A549 (cell line): ENCODE measurements around the gene ROBO1. TPM values are rescaled to one million over a fixed set of nuclear protein-coding genes. Genes with fewer than 3 reads are reported as not detected.
A peak's percentile ranks its signal among the peaks of the same experiment; 100 is the strongest.

Source experiments
- ATAC-seq, 2 experiments: fragments of 200-7000 bp in 1 of 2; fragments of >200 bp in 1 of 2; cut with Nextera tagmentation in 1 of 2; cut with Tn5 transposase in 1 of 2; 3 replicates each; pipeline versions ENCODE4 v1.8.0 to v1.9.1; 2018 to 2020; ENCODE audit warnings: mild to moderate bottlenecking in 1 of 2, moderate library complexity in 1 of 2
- CTCF ChIA-PET: fragments of 300-600 bp; sonication (Branson Sonifier 250); formaldehyde crosslinking; extraction: SDS; loops from one replicate; lab custom pipeline; 2021; ENCODE audit warnings: antibody characterized with exemption, inconsistent platforms; lab: Yijun Ruan, JAX
- POLR2A ChIA-PET: fragments of 350-600 bp; formaldehyde crosslinking; extraction: SDS; loops from one replicate; lab custom pipeline; 2021; ENCODE audit warnings: antibody characterized with exemption, inconsistent platforms; lab: Yijun Ruan, JAX
- DNase-seq, 2 experiments: peaks; one replicate each; pipeline versions ENCODE4 v3.0.0 to v3.0.0-alpha.2; 2011 to 2016; ENCODE audit warnings: low read depth in 1 of 2, low spot score in 1 of 2
- FAIRE-seq: peaks from 2 replicates; lab custom pipeline; 2011; peaks lifted over from hg19 to GRCh38; lab: Jason Lieb, UNC
- H3K27ac ChIP-seq, 2 experiments: fragments of >200 bp; sonication (Bioruptor Twin); formaldehyde crosslinking; 3 replicates each; pipeline ENCODE4 v1.5.1; 2016 to 2017
- H3K4me1 ChIP-seq: fragments of >200 bp; sonication (Bioruptor Twin); formaldehyde crosslinking; 3 replicates; pipeline ENCODE4 v1.6.1; 2016
- H3K4me2 ChIP-seq: fragments of >200 bp; sonication (Bioruptor Twin); formaldehyde crosslinking; 3 replicates; pipeline ENCODE4 v1.6.1; 2016
- H3K4me3 ChIP-seq: fragments of >200 bp; sonication (Bioruptor Twin); formaldehyde crosslinking; 3 replicates; pipeline ENCODE4 v1.5.1; 2016
- H3K9me3 ChIP-seq: fragments of >200 bp; sonication (Bioruptor Twin); formaldehyde crosslinking; 3 replicates; pipeline ENCODE4 v1.6.1; 2016
- ATOH8 ChIP-seq: fragments of 250-450 bp; sonication (Bioruptor Pico); IDR thresholded peaks from 2 replicates; pipeline ENCODE4 v1.5.0; 2020; ENCODE audit warnings: low read depth, mild to moderate bottlenecking, moderate library complexity
- CBX2 ChIP-seq: fragments of 200-600 bp; sonication (generic); IDR thresholded peaks from 2 replicates; pipeline ENCODE4 v1.6.1; 2016; ENCODE audit warnings: low read depth, mild to moderate bottlenecking, borderline replicate concordance
- EHF ChIP-seq: fragments of 250-450 bp; sonication (Bioruptor Pico); IDR thresholded peaks from 2 replicates; pipeline ENCODE4 v1.5.0; 2020; ENCODE audit warnings: mild to moderate bottlenecking
- ELK1 ChIP-seq: fragments of 150-350 bp; IDR thresholded peaks from 2 replicates; pipeline ENCODE4 v1.6.1; 2014; ENCODE audit warnings: low read depth, mild to moderate bottlenecking, low read length
- EP300 ChIP-seq, 2 experiments: fragments of >200 bp; sonication (Bioruptor Twin); formaldehyde crosslinking; IDR thresholded peaks; 2 replicates in 1 of 2; 3 replicates in 1 of 2; pipeline ENCODE4 v1.6.1; 2016 to 2017
- ESRRA ChIP-seq: fragments of 150-350 bp; IDR thresholded peaks from 2 replicates; pipeline ENCODE4 v1.6.1; 2014; ENCODE audit warnings: mild to moderate bottlenecking, low read length, borderline replicate concordance
- FOXS1 ChIP-seq: fragments of 250-450 bp; sonication (Bioruptor Pico); IDR thresholded peaks from 2 replicates; pipeline ENCODE4 v1.5.0; 2020; ENCODE audit warnings: mild to moderate bottlenecking, moderate library complexity
- HES2 ChIP-seq: fragments of >200 bp; sonication (Bioruptor Twin); formaldehyde crosslinking; IDR thresholded peaks from 2 replicates; pipeline ENCODE4 v1.6.1; 2016
- HEYL ChIP-seq: fragments of 250-450 bp; sonication (Bioruptor Pico); IDR thresholded peaks from 2 replicates; pipeline ENCODE4 v1.8.0; 2021; ENCODE audit warnings: mild to moderate bottlenecking, moderate library complexity
- HOXA7 ChIP-seq: fragments of 250-450 bp; sonication (Bioruptor Pico); IDR thresholded peaks from 2 replicates; pipeline ENCODE4 v1.5.0; 2020; ENCODE audit warnings: mild to moderate bottlenecking, moderate library complexity
- HOXB5 ChIP-seq: fragments of 250-450 bp; sonication (Bioruptor Pico); IDR thresholded peaks from 2 replicates; pipeline ENCODE4 v1.5.0; 2020; ENCODE audit warnings: mild to moderate bottlenecking, moderate library complexity
- MAFK ChIP-seq: fragments of 450-650 bp; IDR thresholded peaks from 2 replicates; pipeline ENCODE4 v1.6.1; 2014; ENCODE audit not compliant: partially characterized antibody
- NPAS2 ChIP-seq: fragments of 250-450 bp; sonication (Bioruptor Pico); IDR thresholded peaks from 2 replicates; pipeline ENCODE4 v1.8.0; 2022; ENCODE audit warnings: mild to moderate bottlenecking, moderate library complexity, borderline replicate concordance
- NR3C1 ChIP-seq: fragments of >200 bp; sonication (Bioruptor Twin); formaldehyde crosslinking; IDR thresholded peaks from 3 replicates; pipeline ENCODE4 v1.6.1; 2017
- PHF8 ChIP-seq: fragments of 200-600 bp; sonication (generic); IDR thresholded peaks from 2 replicates; pipeline ENCODE4 v1.6.1; 2016; ENCODE audit warnings: low read depth, mild to moderate bottlenecking, antibody characterized with exemption, moderate library complexity, borderline replicate concordance
- POLR2AphosphoS2 ChIP-seq: conservative IDR thresholded peaks from 2 replicates; pipeline ENCODE4 v1.6.1; 2012; ENCODE audit warnings: low read length, improper control_type of control experiment, inconsistent platforms
- RARB ChIP-seq: fragments of 250-450 bp; sonication (Bioruptor Pico); IDR thresholded peaks from 2 replicates; pipeline ENCODE4 v1.8.0; 2021; ENCODE audit warnings: mild to moderate bottlenecking, moderate library complexity
- REST ChIP-seq: fragments of 200-600 bp; sonication (generic); IDR thresholded peaks from 2 replicates; pipeline ENCODE4 v1.6.1; 2016; ENCODE audit warnings: antibody characterized with exemption, mild to moderate bottlenecking, moderate library complexity
- RFX5 ChIP-seq: fragments of 450-650 bp; IDR thresholded peaks from 2 replicates; pipeline ENCODE4 v1.7.1; 2014; ENCODE audit warnings: antibody characterized with exemption, mild to moderate bottlenecking, moderate library complexity
- TFCP2L1 ChIP-seq: fragments of 250-450 bp; sonication (Bioruptor Pico); IDR thresholded peaks from 2 replicates; pipeline ENCODE4 v1.5.0; 2021; ENCODE audit warnings: mild to moderate bottlenecking
- USF2 ChIP-seq: fragments of 450-650 bp; IDR thresholded peaks from 2 replicates; pipeline ENCODE4 v1.6.1; 2014; ENCODE audit warnings: antibody characterized with exemption
- ZFP36 ChIP-seq: fragments of 450-650 bp; IDR thresholded peaks from 2 replicates; pipeline ENCODE4 v1.6.1; 2014; ENCODE audit warnings: borderline replicate concordance; ENCODE audit not compliant: partially characterized antibody
- whole genome bisulfite sequencing: methylation state at CpG from one replicate; pipeline ENCODE4 v1.1.6; 2017; ENCODE audit errors: missing lambda C conversion rate; 5-methylcytosine and 5-hydroxymethylcytosine counted together
- polyA minus RNA-seq: library from RNA; depleted of rRNA, polyadenylated mRNA; stranded (reverse); fragments of >200 nt; gene quantifications from 2 replicates; pipeline ENCODE4 v1.2.3, GENCODE V29; 2011; rRNA and poly(A)+ RNA removed
- polyA plus RNA-seq, 4 experiments: library from polyadenylated mRNA; depleted of rRNA in 3 of 4; stranded (reverse); fragments of >200 nt; fragmentation: RNase III in 1 of 4; extraction: RNeasy Plus Mini Kit Qiagen cat#74134 plus additional on column Dnase treatment in 1 of 4; gene quantifications; 2 replicates in 3 of 4; 3 replicates in 1 of 4; pipeline ENCODE4 v1.2.3, GENCODE V29; 2011 to 2017

The ROBO1 gene
- 35.6 and 41.7 TPM in 2 replicates for polyA plus RNA-seq (2011; rRNA removed)
- polyA plus RNA-seq (2012; cell fraction: cytosol; rRNA removed): 6.2 and 6.8 TPM in 2 replicates
- polyA plus RNA-seq (2012; cell fraction: nucleus; rRNA removed): 8.8 and 9.4 TPM in 2 replicates
- 21.1 to 27.4 TPM (median 25.3 TPM) in 3 replicates for polyA plus RNA-seq (2017; fragmentation: RNase III; extraction: RNeasy Plus Mini Kit Qiagen cat#74134 plus additional on column Dnase treatment)
- 61.8 and 63.1 TPM in 2 replicates for polyA minus RNA-seq

GRCh38 chr3:79767905-79768267, at the start of gene ROBO1:
ROBO1 (minus strand) TSS chr3:79767998.
- FAIRE-seq: no peak
- Histone ChIP-seq H3K9me3 (no peaks in the 10 kb centered on the region), H3K27ac (no peak within 1 kb of the TSS), H3K4me1 (no peaks in the 10 kb centered on the region), H3K4me3 (peak within 1 kb of the TSS; percentile 33; the same call in 1 of the 3 replicates), H3K4me2 (peak within 1 kb of the TSS; percentile 56)
- DNase-seq: peak in 1 of 2 experiments; percentile 10
- POLR2A ChIA-PET: no interaction called here
- TF ChIP-seq POLR2AphosphoS2 (no peak), TFCP2L1 (CRISPR knock-in tag) (no peak), EHF (no peak), ELK1 (no peak), RARB (CRISPR knock-in tag) (no peak), CBX2 (no peak), ZFP36 (no peak), REST (no peak)
- ATAC-seq: peak in 1 of 2 experiments; percentile 73; a peak in 3 of 6 replicates
- CTCF ChIA-PET: no interaction called here
- 1% methylated on average over 12 of the region's 12 CpGs for WGBS

- no peak for DNase-seq
- peaks cover 6% of the 10 kb centered on the region; the same call in 2 of the 3 replicates for H3K9me3 ChIP-seq
- TF ChIP-seq EP300 (IDR thresholded peaks at IDR 0.05) (no peak), USF2 (no peak), HEYL (no peak), HOXA7 (no peak), NPAS2 (CRISPR knock-in tag) (no peak), HOXB5 (CRISPR knock-in tag) (no peak), HES2 (no peak), FOXS1 (CRISPR knock-in tag) (no peak), RFX5 (no peak), ESRRA (no peak), ATOH8 (CRISPR knock-in tag) (no peak), EHF (no peak), NR3C1 (no peak), PHF8 (no peak), ELK1 (no peak), REST (no peak), MAFK (no peak)
- H3K4me1 ChIP-seq: no peaks in the 10 kb centered on the region
- 8% methylated on average over 3 of the region's 3 CpGs for WGBS
- POLR2A ChIA-PET: no interaction called here
- CTCF ChIA-PET: no interaction called here
- H3K4me3 ChIP-seq: no peak overlapping the region
- no peak for FAIRE-seq
- ATAC-seq: no peak
- no peak overlapping the region for H3K4me2 ChIP-seq
- H3K27ac ChIP-seq: no peak overlapping the region
Measured at GRCh38 chr3:79817224-79817623, 49.4 kb upstream of the ROBO1 start.
